Endothelial cell of umbilical vein (primary cell): ENCODE results near the gene RIC8B. TPM values are rescaled to one million over a fixed set of nuclear protein-coding genes. Genes with fewer than 3 reads are reported as not detected.

Source experiments
- BruUV-seq: library from RNA; stranded (reverse); fragments of 400-500 nt; replicated peaks from 2 replicates; lab custom pipeline; 2021; lab: Mats Ljungman, UMichigan
- CTCF ChIA-PET: fragments of 300-600, 350-600 bp; sonication (Branson Sonifier 250); formaldehyde crosslinking; loops from one replicate; lab custom pipeline; 2021; ENCODE audit warnings: antibody characterized with exemption, inconsistent platforms; lab: Charles Lee
- POLR2A ChIA-PET: fragments of 300-600, 350-600 bp; sonication (Branson Sonifier 250); formaldehyde crosslinking; loops from one replicate; lab custom pipeline; 2021; ENCODE audit warnings: antibody characterized with exemption, inconsistent platforms; lab: Charles Lee
- DNase-seq: peaks from one replicate; pipeline ENCODE4 v3.0.0-alpha.2; 2011; ENCODE audit warnings: low read depth, low spot score
- FAIRE-seq: peaks from 2 replicates; lab custom pipeline; 2011; peaks lifted over from hg19 to GRCh38; lab: Jason Lieb, UNC
- H2AFZ ChIP-seq: 2 replicates; pipeline ENCODE4 v1.6.0; 2012; ENCODE audit warnings: low read depth, low read length, control low read depth, inconsistent platforms
- H3K27ac ChIP-seq: 2 replicates; pipeline ENCODE4 v1.5.1; 2011; ENCODE audit warnings: low read depth, mild to moderate bottlenecking, control low read depth, low read length, moderate library complexity; ENCODE audit not compliant: insufficient read depth
- H3K27me3 ChIP-seq, 2 experiments: 2 replicates each; pipeline versions ENCODE4 v1.6.0 to v1.6.1; 2011; ENCODE audit warnings: low read length in 2 of 2, mixed read lengths in 1 of 2; ENCODE audit not compliant: control insufficient read depth in 2 of 2, insufficient read depth in 2 of 2
- H3K36me3 ChIP-seq, 2 experiments: 2 replicates in 1 of 2; 3 replicates in 1 of 2; pipeline ENCODE4 v1.5.1; 2011; ENCODE audit warnings: low read length in 2 of 2, mild to moderate bottlenecking in 1 of 2, moderate library complexity in 1 of 2; ENCODE audit not compliant: control insufficient read depth in 2 of 2, insufficient read depth in 2 of 2; ENCODE audit errors: extremely low read depth in 1 of 2
- H3K4me1 ChIP-seq: 3 replicates; pipeline ENCODE4 v1.5.1; 2011; ENCODE audit warnings: mild to moderate bottlenecking, low read length; ENCODE audit not compliant: control insufficient read depth, insufficient read depth; ENCODE audit errors: extremely low read depth
- H3K4me2 ChIP-seq: 2 replicates; pipeline ENCODE4 v1.6.1; 2011; ENCODE audit warnings: low read length, control low read depth, mixed read lengths; ENCODE audit not compliant: insufficient read depth
- H3K4me3 ChIP-seq, 3 experiments: fragments of 200-600 bp in 1 of 3; sonication (generic), shearing (Covaris generic) in 1 of 3; replicated peaks in 1 of 3; 2 replicates each; pipeline ENCODE4 v1.5.1; 2011 to 2016; ENCODE audit warnings: control low read depth in 3 of 3, low read length in 3 of 3, mild to moderate bottlenecking in 2 of 3, inconsistent platforms in 1 of 3, low read depth in 1 of 3, moderate library complexity in 1 of 3; ENCODE audit not compliant: insufficient read depth in 1 of 3
- H3K79me2 ChIP-seq: 2 replicates; pipeline ENCODE4 v1.6.0; 2012; ENCODE audit warnings: low read length, inconsistent platforms; ENCODE audit not compliant: control insufficient read depth, insufficient read depth
- H3K9ac ChIP-seq: replicated peaks from 2 replicates; pipeline ENCODE3; 2011; ENCODE audit warnings: low read length, control low read depth; ENCODE audit not compliant: insufficient read depth; ENCODE audit errors: extremely low read depth
- H3K9me1 ChIP-seq: replicated peaks from 3 replicates; pipeline ENCODE4 v1.6.0; 2011; ENCODE audit warnings: mild to moderate bottlenecking, low read length; ENCODE audit not compliant: control insufficient read depth, insufficient read depth; ENCODE audit errors: extremely low read depth
- H3K9me3 ChIP-seq: replicated peaks from 2 replicates; pipeline ENCODE4 v1.5.1; 2012; ENCODE audit warnings: low read length, inconsistent platforms; ENCODE audit not compliant: control insufficient read depth, insufficient read depth
- H4K20me1 ChIP-seq: replicated peaks from 2 replicates; pipeline ENCODE3; 2011; ENCODE audit warnings: mild to moderate bottlenecking, low read length; ENCODE audit not compliant: control insufficient read depth, insufficient read depth; ENCODE audit errors: extremely low read depth
- CTCF ChIP-seq, 2 donors: IDR thresholded peaks; 1 replicate in 1 of 2; 2 replicates in 1 of 2; pipeline ENCODE4 v1.5.1; 2011; ENCODE audit warnings: low read length in 2 of 2, mild to moderate bottlenecking in 2 of 2, moderate library complexity in 2 of 2, control low read depth in 1 of 2, inconsistent platforms in 1 of 2, low read depth in 1 of 2; ENCODE audit not compliant: insufficient read depth in 1 of 2; ENCODE audit errors: extremely low read depth in 1 of 2
- EZH2 ChIP-seq: IDR thresholded peaks from 2 replicates; pipeline ENCODE4 v1.6.1; 2012; ENCODE audit warnings: borderline replicate concordance, low read depth, mild to moderate bottlenecking, moderate library complexity, low read length, inconsistent platforms; ENCODE audit not compliant: severe bottlenecking
- FOS ChIP-seq: IDR thresholded peaks from 2 replicates; pipeline ENCODE4 v1.6.1; 2011; ENCODE audit warnings: mild to moderate bottlenecking, low read length, moderate library complexity, borderline replicate concordance; ENCODE audit not compliant: insufficient read depth
- GATA2 ChIP-seq: IDR thresholded peaks from 2 replicates; pipeline ENCODE4 v1.7.0; 2011; ENCODE audit warnings: low read depth, mild to moderate bottlenecking, moderate library complexity, mixed read lengths, low read length; ENCODE audit not compliant: insufficient read length, insufficient read depth
- JUN ChIP-seq: IDR thresholded peaks from 2 replicates; pipeline ENCODE4 v1.6.1; 2011; ENCODE audit warnings: borderline replicate concordance, low read depth; ENCODE audit not compliant: insufficient read length, insufficient read depth
- MAX ChIP-seq: IDR thresholded peaks from 2 replicates; pipeline ENCODE4 v1.6.1; 2011; ENCODE audit not compliant: insufficient read depth, insufficient read length
- MYC ChIP-seq: IDR thresholded peaks from one replicate; pipeline ENCODE4 v1.6.1; 2011; ENCODE audit warnings: mild to moderate bottlenecking, low read depth, low read length
- POLR2A ChIP-seq: IDR thresholded peaks from 2 replicates; pipeline ENCODE4 v1.6.1; 2012; ENCODE audit warnings: low read depth, mild to moderate bottlenecking, control low read depth, low read length
- POLR2AphosphoS5 ChIP-seq: IDR thresholded peaks from 2 replicates; pipeline ENCODE4 v1.6.1; 2012; ENCODE audit warnings: low read depth, mild to moderate bottlenecking, control low read depth, low read length, moderate library complexity; ENCODE audit not compliant: insufficient read depth
- dilution Hi-C: fragments of 300-500 bp; cut with MboI; formaldehyde crosslinking; loops from one replicate; pipeline ENCODE4 v1.15.0; 2019; ENCODE audit warnings: low sequenced_read_pairs; ENCODE audit not compliant: extremely low pct_ligation_motif_present
- intact Hi-C: fragments of 100-400 bp; cut with micrococcal nuclease; formaldehyde crosslinking; loops from one replicate; pipeline ENCODE4 v1.10.0; 2022
- polyA plus RNA-seq, 4 experiments: library from polyadenylated mRNA; depleted of rRNA in 3 of 4; stranded (reverse) in 3 of 4; unstranded in 1 of 4; fragments of >200 nt; gene quantifications; 2 replicates each; pipeline versions ENCODE4 v1.2.1 to v1.2.3, GENCODE V29; 2011 to 2012; ENCODE audit warnings: missing spikeins in 1 of 4
- total RNA-seq: library from RNA; stranded (reverse); gene quantifications from 2 replicates; pipeline ENCODE4 v1.2.3, GENCODE V29; 2021

Gene RIC8B
- total and polyA plus RNA-seq, 2 donors (not counting 3 experiments of a cell fraction or from before 2014, with no cell fraction given) = 4.1 to 13.7 TPM

GRCh38 chr12:106845902-106846301 is 71.4 kb downstream of the RIC8B start:
- peaks cover 9% of the 10 kb centered on the region for H3K4me1 ChIP-seq
- H3K27ac ChIP-seq = no peak overlapping the region
- no TSS peak for BruUV-seq
- no peak overlapping the region for H2AFZ ChIP-seq
- H3K4me3 ChIP-seq = no peak overlapping the region
- no peaks in the 10 kb centered on the region for H3K9me1 ChIP-seq
- no peak for DNase-seq
- no peaks in the 10 kb centered on the region for H3K79me2 ChIP-seq
- no peak overlapping the region for H3K4me2 ChIP-seq
- H3K9ac ChIP-seq = no peak overlapping the region
- no peaks in the 10 kb centered on the region for H3K9me3 ChIP-seq
- ChIA-PET POLR2A (no interaction called here), CTCF (no interaction called here)
- no peaks in the 10 kb centered on the region for H3K27me3 ChIP-seq
- TF ChIP-seq FOS (no peak), GATA2 (no peak), MAX (no peak), EZH2 (no peak), POLR2AphosphoS5 (no peak)
- intact Hi-C loops = no loop called here
- H4K20me1 ChIP-seq = no peaks in the 10 kb centered on the region
- peaks cover 0 to 8% of the 10 kb centered on the region in 2 experiments for H3K36me3 ChIP-seq
- dilution Hi-C loops = no loop called here
- no peak for FAIRE-seq

DNA sequence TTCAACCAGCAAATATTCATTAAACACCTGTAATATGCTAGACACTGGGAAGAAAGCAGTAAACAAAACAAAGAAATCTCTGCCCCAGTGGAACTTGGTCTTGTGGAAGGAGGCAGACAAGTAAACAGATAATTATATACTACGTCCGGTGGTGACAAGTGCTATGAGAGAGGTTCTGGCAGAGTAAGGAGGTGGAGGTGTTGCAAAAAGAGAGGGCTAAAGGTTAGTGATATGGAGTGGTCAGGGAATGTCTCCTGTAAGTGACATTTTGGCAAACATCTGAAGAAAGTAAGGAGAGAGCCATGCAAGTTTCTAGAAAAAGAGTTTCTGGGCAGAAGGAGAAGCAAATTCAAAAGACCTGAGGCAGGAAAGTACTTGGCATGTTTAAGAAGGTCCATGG is 73.4 kb downstream of the RIC8B start:
- Histone ChIP-seq H3K4me3 (no peak overlapping the region), H3K36me3 (peaks cover 0 to 8% of the 10 kb centered on the region in 2 experiments), H3K27ac (no peak overlapping the region), H3K4me2 (no peak overlapping the region), H3K4me1 (no peaks in the 10 kb centered on the region), H3K9ac (no peak overlapping the region), H2AFZ (no peak overlapping the region), H3K27me3 (no peaks in the 10 kb centered on the region), H3K9me1 (no peaks in the 10 kb centered on the region), H3K9me3 (no peaks in the 10 kb centered on the region), H4K20me1 (no peaks in the 10 kb centered on the region), H3K79me2 (no peaks in the 10 kb centered on the region)
- ChIA-PET CTCF (no interaction called here), POLR2A (no interaction called here)
- intact Hi-C loops (no loop called here), dilution Hi-C loops (no loop called here)
- DNase-seq = no peak
- no peak for FAIRE-seq
- TF ChIP-seq CTCF (IDR thresholded peaks at IDR 0.05; ENCODE audit: extremely low read depth in 1 of 2, insufficient read depth in 1 of 2, low read depth in 1 of 2, low read length in 2 of 2) = no peak
- TF ChIP-seq FOS = no peak
- no peak for TF ChIP-seq MYC
- TF ChIP-seq MAX = no peak
- no peak for TF ChIP-seq GATA2
- TF ChIP-seq EZH2 = no peak
- no peak for TF ChIP-seq POLR2A
- no peak for TF ChIP-seq JUN
- TF ChIP-seq POLR2AphosphoS5 = no peak
- no TSS peak for BruUV-seq
